Brain microvascular endothelial cell (primary cell): ENCODE results near the gene HAUS5.

ENCODE experiments used
- DNase-seq: peaks from one replicate; pipeline ENCODE4 v3.0.0-alpha.2; 2020
- H3K27ac ChIP-seq: fragments of 250-450 bp; sonication (Bioruptor Pico); 2 replicates; pipeline ENCODE4 v1.5.1; 2020; ENCODE audit warnings: mild to moderate bottlenecking, moderate library complexity
- H3K27me3 ChIP-seq: fragments of 250-450 bp; sonication (Bioruptor Pico); replicated peaks from 2 replicates; pipeline ENCODE4 v1.5.1; 2020; ENCODE audit warnings: mild to moderate bottlenecking
- H3K36me3 ChIP-seq: fragments of 250-450 bp; sonication (Bioruptor Pico); replicated peaks from 2 replicates; pipeline ENCODE4 v1.5.1; 2020; ENCODE audit warnings: mild to moderate bottlenecking
- H3K4me3 ChIP-seq: 2 replicates; pipeline ENCODE4 v1.5.1; 2011; ENCODE audit warnings: low read depth, mild to moderate bottlenecking, control low read depth, low read length, moderate library complexity
- CTCF ChIP-seq: IDR thresholded peaks from 2 replicates; pipeline ENCODE4 v1.5.1; 2011; ENCODE audit warnings: low read depth, mild to moderate bottlenecking, moderate library complexity, low read length, control low read depth, inconsistent platforms; ENCODE audit errors: missing control alignments
- in situ Hi-C: cut with HindIII; loops from 2 replicates; pipeline ENCODE4 v1.10.0; 2017; ENCODE audit warnings: low sequenced_read_pairs, low pct_ligation_motif_present

The HAUS5 gene

GRCh38 chr19:35622750-35623149, 10.2 kb downstream of the HAUS5 start:
- H3K4me3 ChIP-seq: no peak overlapping the region
- TF ChIP-seq CTCF: no peak
- in situ Hi-C loops: no loop called here

GRCh38 chr19:35623327-35624010, 10.9 kb downstream of the HAUS5 start:
- no peak for TF ChIP-seq CTCF
- no peak for DNase-seq
- Histone ChIP-seq H3K27ac (no peak overlapping the region), H3K27me3 (no peaks in the 10 kb centered on the region), H3K36me3 (no peaks in the 10 kb centered on the region), H3K4me3 (no peak overlapping the region)
- in situ Hi-C loops: no loop called here

More at GRCh38 chr19:35622750-35623149, 10.2 kb downstream of the HAUS5 start:
- no peak overlapping the region for H3K27ac ChIP-seq
- no peak for DNase-seq
- H3K27me3 ChIP-seq: no peaks in the 10 kb centered on the region
- no peaks in the 10 kb centered on the region for H3K36me3 ChIP-seq

GRCh38 chr19:35628264-35628564, 15.7 kb downstream of the HAUS5 start:
- TF ChIP-seq CTCF: no peak
- DNase-seq: no peak
- H3K4me3 ChIP-seq: peak overlapping the region; percentile 97

GRCh38 chr19:35628565-35629331, 16.2 kb downstream of the HAUS5 start, which contains the start of gene RBM42:
TSS of gene RBM42 (plus strand) at chr19:35629036. CDS start at chr19:35629154, 118 bp downstream.
- in situ Hi-C loops: no loop called here
- Histone ChIP-seq H3K4me3 (peak within 1 kb of the TSS; percentile 97), H3K27me3 (no peaks in the 10 kb centered on the region), H3K36me3 (peaks cover 32% of the 10 kb centered on the region), H3K27ac (peak within 1 kb of the TSS; percentile 79)
- DNase-seq: peak; percentile 99
- no peak for TF ChIP-seq CTCF

More at GRCh38 chr19:35628264-35628564, 15.7 kb downstream of the HAUS5 start:
- Histone ChIP-seq H3K27me3 (no peaks in the 10 kb centered on the region), H3K36me3 (peaks cover 30% of the 10 kb centered on the region), H3K27ac (peak overlapping the region; percentile 79)
- in situ Hi-C loops: no loop called here

- Histone ChIP-seq H3K27me3 (no peaks in the 10 kb centered on the region), H3K36me3 (peaks cover 38% of the 10 kb centered on the region), H3K27ac (peak overlapping the region; percentile 73), H3K4me3 (peak overlapping the region; percentile 97)
- no peak for DNase-seq
- in situ Hi-C loops: no loop called here
- no peak for TF ChIP-seq CTCF
Measured at GRCh38 chr19:35629332-35629633, 16.7 kb downstream of the HAUS5 start.
